Activated CD8-positive, alpha-beta T cell treated with anti-CD3 and anti-CD28 coated beads for 36 hours (primary cell): ENCODE data around the gene SEMA6B. TPM values are rescaled to one million over a fixed set of nuclear protein-coding genes. Genes with fewer than 3 reads are reported as not detected.
A peak's percentile ranks its signal among the peaks of the same experiment; 100 is the strongest.

Source experiments
- ATAC-seq: fragments of 200-7000 bp; cut with Tn5 transposase; one replicate; pipeline ENCODE4 v1.10.0; 2021; ENCODE audit warnings: mild to moderate bottlenecking, moderate library complexity
- CTCF ChIA-PET: fragments of 350-600 bp; sonication (Branson Sonifier 250); formaldehyde crosslinking; loops from one replicate; lab custom pipeline; 2021; ENCODE audit warnings: antibody characterized with exemption; lab: Charles Lee
- POLR2A ChIA-PET: fragments of 350-600 bp; sonication (Branson Sonifier 250); formaldehyde crosslinking; loops from one replicate; lab custom pipeline; 2021; ENCODE audit warnings: antibody characterized with exemption; lab: Charles Lee
- DNase-seq: peaks from one replicate; pipeline ENCODE4 v3.0.0-alpha.2; 2020
- H3K27ac Mint-ChIP-seq: one replicate; pipeline ENCODE4 v1.8.0; 2021; ENCODE audit warnings: mild to moderate bottlenecking, mixed read lengths
- H3K27me3 Mint-ChIP-seq: one replicate; pipeline ENCODE4 v1.8.0; 2021; ENCODE audit warnings: mixed read lengths
- H3K36me3 Mint-ChIP-seq: one replicate; pipeline ENCODE4 v1.8.0; 2021; ENCODE audit warnings: low read depth, mixed read lengths
- H3K4me1 Mint-ChIP-seq: one replicate; pipeline ENCODE4 v1.8.0; 2021; ENCODE audit warnings: low read depth, mixed read lengths
- H3K4me3 Mint-ChIP-seq: one replicate; pipeline ENCODE4 v1.8.0; 2021; ENCODE audit warnings: mild to moderate bottlenecking, moderate library complexity, mixed read lengths
- H3K9me3 Mint-ChIP-seq: one replicate; pipeline ENCODE4 v1.8.0; 2021; ENCODE audit warnings: mixed read lengths
- CTCF ChIP-seq: fragments of 200-600 bp; IDR thresholded peaks from one replicate; pipeline ENCODE4 v1.8.0; 2022; ENCODE audit warnings: antibody characterized with exemption, mild to moderate bottlenecking
- intact Hi-C: fragments of 100-400 bp; cut with micrococcal nuclease; formaldehyde crosslinking; loops from one replicate; pipeline ENCODE4 v1.10.0; 2022
- total RNA-seq, 2 experiments: library from RNA; stranded (reverse); gene quantifications; one replicate each; pipeline ENCODE4 v1.2.3, GENCODE V29; 2021

The SEMA6B gene
- total RNA-seq, 2 experiments from 2014 or later: not detected

- Mint-ChIP-seq H3K4me3 (no peak overlapping the region), H3K27ac (no peak overlapping the region), H3K27me3 (peaks cover 12% of the 10 kb centered on the region), H3K9me3 (no peaks in the 10 kb centered on the region), H3K36me3 (no peaks in the 10 kb centered on the region), H3K4me1 (peaks cover 6% of the 10 kb centered on the region)
- ATAC-seq (no peak), DNase-seq (no peak)
- ChIA-PET CTCF (interaction anchor here (0.8 to 6.4 kb wide), 4 partner anchors 13 to 66 kb away, joined by 3 to 80 read pairs (median 12); no protein-coding TSS in a partner anchor), POLR2A (interaction anchor here (0.7 kb wide), 1 partner anchor 16 kb away, joined by 3 read pairs; no protein-coding TSS in a partner anchor)
- no peak for TF ChIP-seq CTCF
- intact Hi-C loops: no loop called here
These were observed 11.9 kb upstream of the SEMA6B start for GRCh38 chr19:4571305-4571917.

- Mint-ChIP-seq H3K36me3 (no peaks in the 10 kb centered on the region), H3K9me3 (no peaks in the 10 kb centered on the region), H3K4me1 (peaks cover 5% of the 10 kb centered on the region), H3K4me3 (no peak overlapping the region), H3K27ac (no peak overlapping the region), H3K27me3 (peaks cover 7% of the 10 kb centered on the region)
- DNase-seq: no peak
- intact Hi-C loops: no loop called here
- TF ChIP-seq CTCF: no peak
- POLR2A ChIA-PET: no interaction called here
- CTCF ChIA-PET: interaction anchor here (0.8 to 6.4 kb wide), 5 partner anchors 12 to 66 kb away, joined by 3 to 80 read pairs (median 7); no protein-coding TSS in a partner anchor
- ATAC-seq: no peak
These were observed 11.4 kb upstream of the SEMA6B start for GRCh38 chr19:4570916-4571304.

- Mint-ChIP-seq H3K4me1 (peaks cover 4% of the 10 kb centered on the region), H3K27me3 (peaks cover 4% of the 10 kb centered on the region), H3K9me3 (no peaks in the 10 kb centered on the region), H3K36me3 (no peaks in the 10 kb centered on the region), H3K4me3 (no peak overlapping the region), H3K27ac (no peak overlapping the region)
- no peak for ATAC-seq
- ChIA-PET POLR2A (no interaction called here), CTCF (interaction anchor here (1.1 to 6.4 kb wide), 5 partner anchors 12 to 67 kb away, joined by 3 to 80 read pairs (median 7); no protein-coding TSS in a partner anchor)
- intact Hi-C loops: no loop called here
- no peak for TF ChIP-seq CTCF
- no peak for DNase-seq
These were observed 10.9 kb upstream of the SEMA6B start for GRCh38 chr19:4570402-4570801.

- ATAC-seq (no peak), DNase-seq (no peak)
- Mint-ChIP-seq H3K4me1 (no peaks in the 10 kb centered on the region), H3K36me3 (no peaks in the 10 kb centered on the region), H3K27me3 (peaks cover 2% of the 10 kb centered on the region), H3K4me3 (no peak overlapping the region), H3K27ac (no peak overlapping the region), H3K9me3 (no peaks in the 10 kb centered on the region)
- POLR2A ChIA-PET: no interaction called here
- intact Hi-C loops: no loop called here
- CTCF ChIA-PET: interaction anchor here (0.8 to 6.4 kb wide), 4 partner anchors 10 to 68 kb away, joined by 4 to 80 read pairs (median 14); no protein-coding TSS in a partner anchor
- TF ChIP-seq CTCF: no peak
These were observed 9.4 kb upstream of the SEMA6B start for GRCh38 chr19:4568886-4569285.

- Mint-ChIP-seq H3K4me3 (no peak overlapping the region), H3K36me3 (no peaks in the 10 kb centered on the region), H3K9me3 (no peaks in the 10 kb centered on the region), H3K27me3 (no peaks in the 10 kb centered on the region), H3K4me1 (no peaks in the 10 kb centered on the region), H3K27ac (no peak overlapping the region)
- ChIA-PET POLR2A (no interaction called here), CTCF (interaction anchor here (0.8 to 6.4 kb wide), 16 partner anchors 9 to 242 kb away, joined by 3 to 80 read pairs (median 4); partner anchors contain the start of gene FEM1A)
- intact Hi-C loops: no loop called here
- DNase-seq (peak; percentile 82), ATAC-seq (peak; percentile 96)
- peak; percentile 83 for TF ChIP-seq CTCF
These were observed 8.1 kb upstream of the SEMA6B start for GRCh38 chr19:4567584-4568071.
